H9 (cell line): ENCODE results near the gene SIDT2. TPM values are rescaled to one million over a fixed set of nuclear protein-coding genes. Genes with fewer than 3 reads are reported as not detected.

ENCODE experiments used
- DNase-seq: peaks from one replicate; pipeline ENCODE4 v3.0.0-alpha.2; 2017
- H2AFZ ChIP-seq: one replicate; pipeline ENCODE4 v1.6.1; 2013; ENCODE audit warnings: mild to moderate bottlenecking, low read length, control low read depth, moderate library complexity
- H2AK5ac ChIP-seq: 2 replicates; pipeline ENCODE4 v1.6.1; 2013; ENCODE audit warnings: low read length, control low read depth, mixed read lengths; ENCODE audit not compliant: insufficient read length
- H2BK120ac ChIP-seq: one replicate; pipeline ENCODE4 v1.6.1; 2013; ENCODE audit warnings: low read depth, mild to moderate bottlenecking, low read length, control low read depth, inconsistent platforms; ENCODE audit not compliant: poor library complexity, severe bottlenecking
- H2BK12ac ChIP-seq: 2 replicates; pipeline ENCODE4 v1.6.1; 2013; ENCODE audit warnings: low read length, control low read depth, mixed read lengths, low read depth; ENCODE audit not compliant: insufficient read length
- H2BK15ac ChIP-seq: 2 replicates; pipeline ENCODE4 v1.6.1; 2013; ENCODE audit warnings: low read depth, low read length, control low read depth
- H2BK20ac ChIP-seq: one replicate; pipeline ENCODE4 v1.6.1; 2013; ENCODE audit warnings: low read depth, mild to moderate bottlenecking, low read length, control low read depth, inconsistent platforms; ENCODE audit not compliant: poor library complexity, severe bottlenecking
- H2BK5ac ChIP-seq: 2 replicates; pipeline ENCODE4 v1.6.1; 2013; ENCODE audit warnings: low read length, control low read depth, mixed read lengths; ENCODE audit not compliant: insufficient read length
- H3K14ac ChIP-seq: 2 replicates; pipeline ENCODE4 v1.6.1; 2013; ENCODE audit warnings: low read length, control low read depth; ENCODE audit not compliant: insufficient read depth
- H3K18ac ChIP-seq: 2 replicates; pipeline ENCODE4 v1.6.1; 2013; ENCODE audit warnings: low read depth, mild to moderate bottlenecking, mixed read lengths, low read length, control low read depth; ENCODE audit not compliant: insufficient read length
- H3K23ac ChIP-seq: 2 replicates; pipeline ENCODE4 v1.6.1; 2013; ENCODE audit warnings: low read length, control low read depth, mixed read lengths, low read depth; ENCODE audit not compliant: insufficient read length
- H3K23me2 ChIP-seq: 2 replicates; pipeline ENCODE4 v1.6.1; 2013; ENCODE audit warnings: low read depth, mild to moderate bottlenecking, mixed read lengths, low read length, control low read depth; ENCODE audit not compliant: insufficient read length, poor library complexity, severe bottlenecking
- H3K27ac ChIP-seq: 2 replicates; pipeline ENCODE4 v1.5.1; 2013; ENCODE audit warnings: low read length, control low read depth, mixed read lengths, low read depth; ENCODE audit not compliant: insufficient read length
- H3K27me3 ChIP-seq: 2 replicates; pipeline ENCODE4 v1.6.1; 2013; ENCODE audit warnings: low read length, control low read depth, inconsistent platforms; ENCODE audit not compliant: insufficient read depth
- H3K4ac ChIP-seq: 2 replicates; pipeline ENCODE4 v1.6.1; 2013; ENCODE audit warnings: low read depth, mild to moderate bottlenecking, control low read depth, inconsistent platforms, low read length, moderate library complexity
- H3K4me1 ChIP-seq: 2 replicates; pipeline ENCODE4 v1.6.1; 2013; ENCODE audit warnings: low read length, control low read depth, inconsistent platforms; ENCODE audit not compliant: insufficient read depth
- H3K4me2 ChIP-seq: 2 replicates; pipeline ENCODE4 v1.6.1; 2013; ENCODE audit warnings: low read length, control low read depth, mixed read lengths; ENCODE audit not compliant: insufficient read length, insufficient read depth
- H3K56ac ChIP-seq: 2 replicates; pipeline ENCODE4 v1.6.1; 2013; ENCODE audit warnings: low read depth, mild to moderate bottlenecking, mixed read lengths, low read length, control low read depth; ENCODE audit not compliant: insufficient read length
- H3K79me1 ChIP-seq: 2 replicates; pipeline ENCODE4 v1.6.1; 2013; ENCODE audit warnings: low read depth, mild to moderate bottlenecking, moderate library complexity, low read length, control low read depth, inconsistent platforms; ENCODE audit not compliant: insufficient read depth, poor library complexity, severe bottlenecking
- H3K79me2 ChIP-seq: 2 replicates; pipeline ENCODE4 v1.6.1; 2013; ENCODE audit warnings: low read length, control low read depth, inconsistent platforms; ENCODE audit not compliant: insufficient read depth
- H3K9ac ChIP-seq: 2 replicates; pipeline ENCODE4 v1.6.1; 2013; ENCODE audit warnings: low read length, control low read depth, mixed read lengths; ENCODE audit not compliant: insufficient read length; ENCODE audit errors: extremely low read depth
- H3K9me3 ChIP-seq: one replicate; pipeline ENCODE4 v1.6.1; 2013; ENCODE audit warnings: low read depth, low read length, inconsistent platforms; ENCODE audit not compliant: control insufficient read depth
- H3T11ph ChIP-seq: one replicate; pipeline ENCODE4 v1.6.1; 2013; ENCODE audit warnings: mild to moderate bottlenecking, low read length, control low read depth, inconsistent platforms
- H4K20me1 ChIP-seq: one replicate; pipeline ENCODE4 v1.6.1; 2013; ENCODE audit not compliant: control insufficient read depth, insufficient read length, insufficient read depth
- H4K5ac ChIP-seq: 2 replicates; pipeline ENCODE4 v1.6.1; 2013; ENCODE audit warnings: low read depth, mild to moderate bottlenecking, mixed read lengths, low read length, control low read depth; ENCODE audit not compliant: insufficient read length
- H4K8ac ChIP-seq: replicated peaks from 2 replicates; pipeline ENCODE4 v1.6.1; 2013; ENCODE audit warnings: low read length, control low read depth, mixed read lengths, low read depth; ENCODE audit not compliant: insufficient read length
- H4K91ac ChIP-seq: 2 replicates; pipeline ENCODE4 v1.6.1; 2013; ENCODE audit warnings: low read depth, mild to moderate bottlenecking, moderate library complexity, mixed read lengths, low read length, control low read depth; ENCODE audit not compliant: insufficient read length
- H3K27ac Mint-ChIP-seq, 3 experiments: 2 replicates in 2 of 3; 3 replicates in 1 of 3; pipeline ENCODE4 v1.8.0; 2020 to 2021; ENCODE audit warnings: mixed read lengths in 3 of 3, mild to moderate bottlenecking in 1 of 3, moderate library complexity in 1 of 3
- H3K27me3 Mint-ChIP-seq: 2 replicates; pipeline ENCODE4 v1.8.0; 2021; ENCODE audit warnings: low read depth, mild to moderate bottlenecking, moderate library complexity, mixed read lengths
- H3K36me3 Mint-ChIP-seq, 3 experiments: 2 replicates in 2 of 3; 3 replicates in 1 of 3; pipeline ENCODE4 v1.8.0; 2020 to 2021; ENCODE audit warnings: low read depth in 3 of 3, mixed read lengths in 3 of 3; ENCODE audit not compliant: insufficient read depth in 1 of 3
- H3K4me1 Mint-ChIP-seq, 2 experiments: 2 replicates each; pipeline ENCODE4 v1.8.0; 2020; ENCODE audit warnings: mixed read lengths in 2 of 2
- H3K4me3 Mint-ChIP-seq, 2 experiments: 2 replicates in 1 of 2; 3 replicates in 1 of 2; pipeline ENCODE4 v1.8.0; 2020 to 2021; ENCODE audit warnings: mild to moderate bottlenecking in 2 of 2, mixed read lengths in 2 of 2, moderate library complexity in 1 of 2
- H3K9me3 Mint-ChIP-seq, 2 experiments: 2 replicates in 1 of 2; 3 replicates in 1 of 2; pipeline ENCODE4 v1.8.0; 2020; ENCODE audit warnings: mild to moderate bottlenecking in 2 of 2, mixed read lengths in 2 of 2, moderate library complexity in 1 of 2
- CTCF ChIP-seq: fragments of 200-600 bp; sonication (generic); conservative IDR thresholded peaks from 3 replicates; pipeline ENCODE4 v1.8.0; 2021; ENCODE audit warnings: antibody characterized with exemption, mild to moderate bottlenecking
- whole genome bisulfite sequencing: extraction: QIAGEN DNeasy Blood & Tissue Kit; methylation state at CpG from one replicate; pipeline ENCODE4 v1.1.7; 2013; ENCODE audit warnings: missing lambda C conversion rate, low lambda C conversion rate, mixed read lengths; ENCODE audit not compliant: insufficient read length; ENCODE audit errors: extremely low coverage; 5-methylcytosine and 5-hydroxymethylcytosine counted together
- total RNA-seq: library from RNA; stranded (reverse); gene quantifications from 2 replicates; pipeline ENCODE4 v1.2.1, GENCODE V29; 2021

The SIDT2 gene
- total RNA-seq, 1 experiment from 2014 or later = 18.3 TPM

GRCh38 chr11:117187428-117187798 is 8.9 kb downstream of the SIDT2 start:
- no peak overlapping the region for H2BK120ac ChIP-seq
- no peak for TF ChIP-seq CTCF
- no peak overlapping the region for H2BK20ac ChIP-seq
- H4K8ac ChIP-seq = no peak overlapping the region
- H3K79me1 ChIP-seq = no peaks in the 10 kb centered on the region
- H3K4me1 ChIP-seq = no peaks in the 10 kb centered on the region
- H2AFZ ChIP-seq = no peak overlapping the region
- H3K27ac Mint-ChIP-seq = no peak overlapping the region; a peak in 2 of 7 replicates
- no peak overlapping the region for H2AK5ac ChIP-seq
- no peaks in the 10 kb centered on the region for H3K27me3 Mint-ChIP-seq
- H3K4me3 Mint-ChIP-seq = no peak overlapping the region
- H3T11ph ChIP-seq = no peak overlapping the region
- H3K56ac ChIP-seq = no peak overlapping the region
- no CpG with 5 or more reads among the region's 13 CpGs for WGBS
- no peak overlapping the region for H3K4ac ChIP-seq
- no peaks in the 10 kb centered on the region for H4K20me1 ChIP-seq
- H3K23me2 ChIP-seq = no peaks in the 10 kb centered on the region
- H3K9me3 ChIP-seq = no peaks in the 10 kb centered on the region
- no peak for DNase-seq
- no peak overlapping the region for H3K9ac ChIP-seq
- no peak overlapping the region for H3K18ac ChIP-seq
- H3K4me1 Mint-ChIP-seq = no peaks in the 10 kb centered on the region; a peak in 1 of 4 replicates
- H3K79me2 ChIP-seq = no peaks in the 10 kb centered on the region
- no peak overlapping the region for H3K27ac ChIP-seq
- peaks cover 3 to 46% (median 32%) of the 10 kb centered on the region in 3 experiments; a peak in 6 of 7 replicates for H3K36me3 Mint-ChIP-seq
- H3K9me3 Mint-ChIP-seq = no peaks in the 10 kb centered on the region
- no peak overlapping the region for H4K91ac ChIP-seq
- no peak overlapping the region for H2BK12ac ChIP-seq
- no peak overlapping the region for H2BK15ac ChIP-seq
- no peak overlapping the region for H3K4me2 ChIP-seq
- no peak overlapping the region for H3K14ac ChIP-seq
- H4K5ac ChIP-seq = no peak overlapping the region
- no peak overlapping the region for H2BK5ac ChIP-seq
- no peak overlapping the region for H3K23ac ChIP-seq
- H3K27me3 ChIP-seq = no peaks in the 10 kb centered on the region
